ENCODE data around the gene GPR63.

- no peak for TF ChIP-seq SIN3A (IDR thresholded peaks at IDR 0.05; ENCODE audit: borderline replicate concordance, insufficient read depth, low read length)
- TF ChIP-seq REST (IDR thresholded peaks at IDR 0.05; ENCODE audit: insufficient read depth in 1 of 2, low read depth in 2 of 2, low read length in 2 of 2), result no peak
- TF ChIP-seq POLR2AphosphoS5 (IDR thresholded peaks at IDR 0.05; ENCODE audit: low read depth, low read length), result no peak
These were observed 25.6 kb downstream of the GPR63 start for GRCh38 chr6:96811670-96812069.

Data from PFSK-1 (cell line).